Measurements from ENCODE around the gene STAT2.
"Not testable (repeated sequence)": the region's sequence is repeated elsewhere in the genome, so short reads cannot be mapped to it uniquely, and the experiment has no call there.

Gene STAT2

GRCh38 chr12:56399466-56399865, 39.6 kb upstream of the STAT2 start:
- not testable (repeated sequence) for H3K9me2 ChIP-seq (replicated peaks; ENCODE audit: low read depth, low read length); H4K20me1 ChIP-seq (ENCODE audit: insufficient read depth, low read length, poor library complexity, severe bottlenecking); H3K27me3 ChIP-seq (ENCODE audit: insufficient read depth, low read length, poor library complexity, severe bottlenecking); H3K4me1 ChIP-seq (ENCODE audit: insufficient read depth, low read length, poor library complexity, severe bottlenecking); H3F3A ChIP-seq (ENCODE audit: low read depth); H3K4me3 ChIP-seq (ENCODE audit: low read length, poor library complexity, severe bottlenecking); H2AFZ ChIP-seq (ENCODE audit: low read length); H3K36me3 ChIP-seq (ENCODE audit: insufficient read depth, low read length); H3K4me2 ChIP-seq (ENCODE audit: low read depth, low read length, poor library complexity, severe bottlenecking); H3K79me2 ChIP-seq (ENCODE audit: insufficient read depth, low read length); H3K9me3 ChIP-seq (ENCODE audit: insufficient read depth, low read depth, low read length); H3K9ac ChIP-seq (ENCODE audit: low read depth, low read length, poor library complexity, severe bottlenecking)

GRCh38 chr12:56398324-56398723, 38.4 kb upstream of the STAT2 start:
- Histone ChIP-seq H4K20me1 (ENCODE audit: insufficient read depth, low read length, poor library complexity, severe bottlenecking) (no peaks in the 10 kb centered on the region), H3K4me2 (ENCODE audit: low read depth, low read length, poor library complexity, severe bottlenecking) (no peak overlapping the region), H3K9me3 (ENCODE audit: insufficient read depth, low read depth, low read length) (no peaks in the 10 kb centered on the region), H3K27me3 (ENCODE audit: insufficient read depth, low read length, poor library complexity, severe bottlenecking) (no peaks in the 10 kb centered on the region), H3K36me3 (ENCODE audit: insufficient read depth, low read length) (no peaks in the 10 kb centered on the region), H3K9me2 (replicated peaks; ENCODE audit: low read depth, low read length) (no peaks in the 10 kb centered on the region), H3F3A (ENCODE audit: low read depth) (no peaks in the 10 kb centered on the region), H3K4me3 (ENCODE audit: low read length, poor library complexity, severe bottlenecking) (no peak overlapping the region), H3K79me2 (ENCODE audit: insufficient read depth, low read length) (no peaks in the 10 kb centered on the region), H2AFZ (ENCODE audit: low read length) (no peak overlapping the region), H3K9ac (ENCODE audit: low read depth, low read length, poor library complexity, severe bottlenecking) (no peak overlapping the region), H3K4me1 (ENCODE audit: insufficient read depth, low read length, poor library complexity, severe bottlenecking) (no peaks in the 10 kb centered on the region)
- TF ChIP-seq EZH2phosphoT487 (IDR thresholded peaks at IDR 0.05; ENCODE audit: borderline replicate concordance): no peak
- no peak for TF ChIP-seq CTCF (conservative IDR thresholded peaks at IDR 0.05; ENCODE audit: low read length)

GRCh38 chr12:56392331-56392730, 32.4 kb upstream of the STAT2 start:
- H2AFZ ChIP-seq (ENCODE audit: low read length): no peak overlapping the region
- no peaks in the 10 kb centered on the region for H3F3A ChIP-seq (ENCODE audit: low read depth)
- H3K36me3 ChIP-seq (ENCODE audit: insufficient read depth, low read length): no peaks in the 10 kb centered on the region
- H3K9me2 ChIP-seq (replicated peaks; ENCODE audit: low read depth, low read length): no peaks in the 10 kb centered on the region
- no peaks in the 10 kb centered on the region for H3K27me3 ChIP-seq (ENCODE audit: insufficient read depth, low read length, poor library complexity, severe bottlenecking)
- H4K20me1 ChIP-seq (ENCODE audit: insufficient read depth, low read length, poor library complexity, severe bottlenecking): no peaks in the 10 kb centered on the region
- TF ChIP-seq CTCF (conservative IDR thresholded peaks at IDR 0.05; ENCODE audit: low read length) (no peak), EZH2phosphoT487 (IDR thresholded peaks at IDR 0.05; ENCODE audit: borderline replicate concordance) (no peak)
- H3K4me2 ChIP-seq (ENCODE audit: low read depth, low read length, poor library complexity, severe bottlenecking): no peak overlapping the region
- no peak overlapping the region for H3K9ac ChIP-seq (ENCODE audit: low read depth, low read length, poor library complexity, severe bottlenecking)
- H3K4me1 ChIP-seq (ENCODE audit: insufficient read depth, low read length, poor library complexity, severe bottlenecking): no peaks in the 10 kb centered on the region
- H3K79me2 ChIP-seq (ENCODE audit: insufficient read depth, low read length): no peaks in the 10 kb centered on the region
- no peak overlapping the region for H3K4me3 ChIP-seq (ENCODE audit: low read length, poor library complexity, severe bottlenecking)
- no peaks in the 10 kb centered on the region for H3K9me3 ChIP-seq (ENCODE audit: insufficient read depth, low read depth, low read length)

GRCh38 chr12:56391721-56392120, 31.8 kb upstream of the STAT2 start:
- H2AFZ ChIP-seq (ENCODE audit: low read length): no peak overlapping the region
- no peaks in the 10 kb centered on the region for H3K79me2 ChIP-seq (ENCODE audit: insufficient read depth, low read length)
- H3K36me3 ChIP-seq (ENCODE audit: insufficient read depth, low read length): no peaks in the 10 kb centered on the region
- H3K4me2 ChIP-seq (ENCODE audit: low read depth, low read length, poor library complexity, severe bottlenecking): no peak overlapping the region
- no peaks in the 10 kb centered on the region for H3K9me2 ChIP-seq (replicated peaks; ENCODE audit: low read depth, low read length)
- no peaks in the 10 kb centered on the region for H4K20me1 ChIP-seq (ENCODE audit: insufficient read depth, low read length, poor library complexity, severe bottlenecking)
- H3K9ac ChIP-seq (ENCODE audit: low read depth, low read length, poor library complexity, severe bottlenecking): no peak overlapping the region
- H3K27me3 ChIP-seq (ENCODE audit: insufficient read depth, low read length, poor library complexity, severe bottlenecking): no peaks in the 10 kb centered on the region
- H3K4me1 ChIP-seq (ENCODE audit: insufficient read depth, low read length, poor library complexity, severe bottlenecking): no peaks in the 10 kb centered on the region
- no peaks in the 10 kb centered on the region for H3F3A ChIP-seq (ENCODE audit: low read depth)
- no peak overlapping the region for H3K4me3 ChIP-seq (ENCODE audit: low read length, poor library complexity, severe bottlenecking)
- no peak for TF ChIP-seq EZH2phosphoT487 (IDR thresholded peaks at IDR 0.05; ENCODE audit: borderline replicate concordance)
- TF ChIP-seq CTCF (conservative IDR thresholded peaks at IDR 0.05; ENCODE audit: low read length): no peak
- H3K9me3 ChIP-seq (ENCODE audit: insufficient read depth, low read depth, low read length): no peaks in the 10 kb centered on the region

All from Loucy (cell line).